HCT116 (cell line): ENCODE results near the gene MRPS27. TPM values are rescaled to one million over a fixed set of nuclear protein-coding genes. Genes with fewer than 3 reads are reported as not detected.

Experiments
- ATAC-seq: fragments of 200-7000 bp; cut with Tn5 transposase; 2 replicates; pipeline ENCODE4 v1.9.1; 2020; ENCODE audit warnings: mild to moderate bottlenecking, moderate library complexity
- BruUV-seq: library from RNA; stranded (reverse); fragments of 400-500 nt; replicated peaks from 2 replicates; lab custom pipeline; 2021; lab: Mats Ljungman, UMichigan
- CTCF ChIA-PET: fragments of 300-600 bp; sonication (Branson Sonifier 250); formaldehyde crosslinking; loops from one replicate; lab custom pipeline; 2021; ENCODE audit warnings: antibody characterized with exemption; lab: Charles Lee
- POLR2A ChIA-PET: fragments of 300-600, 350-600 bp; sonication (Branson Sonifier 250); formaldehyde crosslinking; loops from one replicate; lab custom pipeline; 2021; ENCODE audit warnings: antibody characterized with exemption; lab: Charles Lee
- RAD21 ChIA-PET, 2 experiments: fragments of 300-600 bp; sonication (Branson Sonifier 250); formaldehyde crosslinking; loops; one replicate each; lab custom pipeline; 2023; ENCODE audit warnings: low total read pairs in 2 of 2; ENCODE audit not compliant: uncharacterized antibody in 2 of 2, unreplicated experiment in 2 of 2, low non-redundant PET in 1 of 2; lab: Charles Lee
- DNase-seq: peaks from one replicate; pipeline ENCODE4 v3.0.0-alpha.2; 2010; ENCODE audit warnings: low read depth, low spot score
- H2AFZ ChIP-seq: fragments of 200-600 bp; shearing (Covaris generic), sonication (generic); 2 replicates; pipeline ENCODE4 v1.6.1; 2017; ENCODE audit warnings: low read depth, mixed run types, mixed read lengths, antibody characterized with exemption, low read length; ENCODE audit not compliant: poor library complexity, severe bottlenecking
- H3K27ac ChIP-seq: 2 replicates; pipeline ENCODE4 v1.5.1; 2012; ENCODE audit warnings: low read depth, low read length
- H3K27me3 ChIP-seq: fragments of 200-600 bp; sonication (generic); 2 replicates; pipeline ENCODE4 v1.6.1; 2016; ENCODE audit warnings: mixed run types, low read length, mixed read lengths; ENCODE audit not compliant: insufficient read depth
- H3K36me3 ChIP-seq, 2 experiments: fragments of 200-500 bp in 1 of 2; fragments of 200-600 bp in 1 of 2; sonication (Bioruptor generic) in 1 of 2; sonication (generic) in 1 of 2; 2 replicates each; pipeline versions ENCODE4 v1.5.1 to v1.6.1; 2014 to 2016; ENCODE audit warnings: low read length in 2 of 2, inconsistent platforms in 1 of 2, mixed read lengths in 1 of 2, mixed run types in 1 of 2; ENCODE audit not compliant: insufficient read depth in 2 of 2, control insufficient read depth in 1 of 2
- H3K4me1 ChIP-seq, 2 experiments: fragments of 200-600 bp in 1 of 2; sonication (generic) in 1 of 2; 2 replicates each; pipeline versions ENCODE4 v1.5.1 to v1.6.1; 2012 to 2017; ENCODE audit warnings: low read length in 2 of 2, inconsistent platforms in 1 of 2, mild to moderate bottlenecking in 1 of 2, mixed read lengths in 1 of 2, mixed run types in 1 of 2, moderate library complexity in 1 of 2; ENCODE audit not compliant: insufficient read depth in 2 of 2, control insufficient read depth in 1 of 2
- H3K4me2 ChIP-seq: fragments of 200-600 bp; sonication (generic); 2 replicates; pipeline ENCODE4 v1.6.1; 2017; ENCODE audit warnings: mixed run types, low read length, mixed read lengths
- H3K4me3 ChIP-seq, 2 experiments: fragments of 200-600 bp in 1 of 2; sonication (generic) in 1 of 2; replicated peaks in 1 of 2; 2 replicates each; pipeline ENCODE4 v1.5.1; 2011 to 2016; ENCODE audit warnings: low read length in 2 of 2, control low read depth in 1 of 2, low read depth in 1 of 2, mild to moderate bottlenecking in 1 of 2, mixed read lengths in 1 of 2, mixed run types in 1 of 2
- H3K79me2 ChIP-seq: fragments of 200-600 bp; sonication (generic); 2 replicates; pipeline ENCODE4 v1.6.1; 2017; ENCODE audit warnings: mild to moderate bottlenecking, mixed run types, low read length, moderate library complexity, mixed read lengths; ENCODE audit not compliant: insufficient read depth
- H3K9ac ChIP-seq: fragments of 200-600 bp; sonication (generic); 2 replicates; pipeline ENCODE4 v1.6.1; 2016; ENCODE audit warnings: low read length, mixed read lengths
- H3K9me2 ChIP-seq: fragments of 200-600 bp; sonication (generic), shearing (Covaris generic); 2 replicates; pipeline ENCODE4 v1.6.1; 2017; ENCODE audit warnings: mixed run types, mild to moderate bottlenecking, moderate library complexity; ENCODE audit not compliant: insufficient read depth
- H3K9me3 ChIP-seq, 2 experiments: fragments of 200-500 bp in 1 of 2; fragments of 200-600 bp in 1 of 2; sonication (Bioruptor generic) in 1 of 2; sonication (generic) in 1 of 2; 2 replicates each; pipeline ENCODE4 v1.6.1; 2014 to 2017; ENCODE audit warnings: low read length in 2 of 2, mixed read lengths in 2 of 2, inconsistent platforms in 1 of 2, low read depth in 1 of 2, mild to moderate bottlenecking in 1 of 2, mixed run types in 1 of 2, moderate library complexity in 1 of 2; ENCODE audit not compliant: control insufficient read depth in 1 of 2, insufficient read depth in 1 of 2
- H4K20me1 ChIP-seq: fragments of 200-600 bp; sonication (generic), shearing (Covaris generic); 2 replicates; pipeline ENCODE4 v1.6.1; 2017; ENCODE audit warnings: mixed run types, mild to moderate bottlenecking, moderate library complexity; ENCODE audit not compliant: insufficient read depth
- CEBPB ChIP-seq: IDR thresholded peaks from 2 replicates; pipeline ENCODE4 v1.6.1; 2012; ENCODE audit warnings: low read depth
- EGR1 ChIP-seq: IDR thresholded peaks from 2 replicates; pipeline ENCODE4 v1.6.1; 2012; ENCODE audit warnings: low read depth
- ELF1 ChIP-seq: IDR thresholded peaks from 2 replicates; pipeline ENCODE4 v1.6.1; 2012; ENCODE audit warnings: low read depth, borderline replicate concordance
- EZH2 ChIP-seq: fragments of 200-600 bp; sonication (generic); IDR thresholded peaks from 2 replicates; pipeline ENCODE4 v1.6.1; 2017; ENCODE audit warnings: antibody characterized with exemption, mixed run types
- EZH2phosphoT487 ChIP-seq: fragments of 200-600 bp; IDR thresholded peaks from 2 replicates; pipeline ENCODE4 v1.6.1; 2018; ENCODE audit warnings: antibody characterized with exemption, borderline replicate concordance
- FOSL1 ChIP-seq: IDR thresholded peaks from 2 replicates; pipeline ENCODE4 v1.6.1; 2012; ENCODE audit warnings: low read depth
- SP1 ChIP-seq: IDR thresholded peaks from 2 replicates; pipeline ENCODE4 v1.6.1; 2012; ENCODE audit warnings: low read depth
- TCF7L2 ChIP-seq: IDR thresholded peaks from 2 replicates; pipeline ENCODE4 v1.7.0; 2011; ENCODE audit warnings: borderline replicate concordance, inconsistent platforms; ENCODE audit not compliant: insufficient read depth, insufficient read length; ENCODE audit errors: extremely low read depth
- YY1 ChIP-seq: IDR thresholded peaks from 2 replicates; pipeline ENCODE4 v1.6.1; 2011; ENCODE audit warnings: low read length, low read depth, moderate library complexity, mild to moderate bottlenecking; ENCODE audit not compliant: insufficient replicate concordance; ENCODE audit errors: extremely low read depth
- ZFX ChIP-seq: fragments of 450-650 bp; IDR thresholded peaks from 2 replicates; pipeline ENCODE4 v1.6.1; 2017
- ZNF274 ChIP-seq: fragments of 200-500 bp; sonication (Bioruptor generic); IDR thresholded peaks from 2 replicates; pipeline ENCODE4 v1.6.1; 2014; ENCODE audit warnings: mild to moderate bottlenecking, low read depth, low read length, inconsistent platforms
- intact Hi-C: fragments of 100-400 bp; cut with micrococcal nuclease; formaldehyde crosslinking; loops from 2 replicates; pipeline ENCODE4 v1.10.0; 2022
- total RNA-seq: library from RNA; stranded (reverse); gene quantifications from one replicate; pipeline ENCODE4 v1.2.1, GENCODE V29; 2021; ENCODE audit not compliant: unreplicated experiment
- TF ChIP-seq, protein P1 (sequence below): IDR thresholded peaks from 2 replicates; pipeline ENCODE4 v1.6.1; 2012
- TF ChIP-seq, protein P2 (sequence below): IDR thresholded peaks from 2 replicates; pipeline ENCODE4 v1.6.1; 2011; ENCODE audit warnings: mild to moderate bottlenecking, low read length, moderate library complexity; ENCODE audit not compliant: insufficient replicate concordance; ENCODE audit errors: extremely low read depth
- TF ChIP-seq, protein P3 (sequence below), 3 experiments: fragments of 200-600 bp in 1 of 3; sonication (generic) in 1 of 3; IDR thresholded peaks in 2 of 3; conservative IDR thresholded peaks in 1 of 3; 2 replicates each; pipeline ENCODE4 v1.5.1; 2012 to 2017; ENCODE audit warnings: low read depth in 2 of 3, low read length in 2 of 3, antibody characterized with exemption in 1 of 3, borderline replicate concordance in 1 of 3, control low read depth in 1 of 3, mild to moderate bottlenecking in 1 of 3, mixed read lengths in 1 of 3, mixed run types in 1 of 3, moderate library complexity in 1 of 3; ENCODE audit not compliant: insufficient read depth in 1 of 3
- TF ChIP-seq, protein P4 (sequence below): IDR thresholded peaks from 2 replicates; pipeline ENCODE4 v1.6.1; 2012; ENCODE audit warnings: low read depth

The MRPS27 gene
- total RNA-seq, 1 experiment from 2014 or later, result 113 TPM

DNA sequence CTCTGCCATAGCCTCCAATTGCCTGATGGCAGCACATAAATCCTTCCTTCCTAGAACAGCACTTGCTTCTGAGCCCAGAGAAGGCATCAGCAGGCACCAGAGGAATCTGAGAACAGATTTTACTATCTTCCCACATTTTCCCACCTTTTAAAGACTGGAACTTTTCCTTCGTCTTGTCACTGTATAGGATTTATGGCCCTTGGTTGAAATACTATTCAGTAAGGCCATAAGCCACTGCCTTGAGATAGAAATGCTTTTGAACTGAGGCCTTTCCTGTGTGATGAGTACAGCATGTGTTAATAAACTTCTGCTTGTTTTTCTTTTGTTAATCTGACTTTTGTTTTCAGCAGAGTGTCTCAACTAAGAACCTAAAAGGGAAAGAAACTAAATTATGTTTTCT is 84.3 kb downstream of the MRPS27 start:
- H3K9me3 ChIP-seq, result no peaks in the 10 kb centered on the region
- DNase-seq (no peak), ATAC-seq (no peak)
- peaks cover 27% of the 10 kb centered on the region; the same call in 1 of the 2 replicates for H3K79me2 ChIP-seq
- BruUV-seq, result no TSS peak
- no peaks in the 10 kb centered on the region for H3K9me2 ChIP-seq
- ChIA-PET CTCF (no interaction called here), RAD21 (no interaction called here), POLR2A (no interaction called here)
- peak overlapping the region; percentile 72; the same call in 1 of the 2 replicates for H3K27ac ChIP-seq
- no peaks in the 10 kb centered on the region for H3K27me3 ChIP-seq
- peaks cover 3% of the 10 kb centered on the region; the same call in 1 of the 2 replicates for H4K20me1 ChIP-seq
- H3K4me3 ChIP-seq, result no peak overlapping the region
- H3K4me2 ChIP-seq, result peak overlapping the region; percentile 57
- peaks cover 0 to 22% of the 10 kb centered on the region in 2 experiments; a peak in 2 of 4 replicates for H3K36me3 ChIP-seq
- intact Hi-C loops, result no loop called here
- peaks cover 38 to 40% of the 10 kb centered on the region in 2 experiments for H3K4me1 ChIP-seq
- H2AFZ ChIP-seq, result no peak overlapping the region
- no peak for TF ChIP-seq ELF1
- TF ChIP-seq, protein P1, sequence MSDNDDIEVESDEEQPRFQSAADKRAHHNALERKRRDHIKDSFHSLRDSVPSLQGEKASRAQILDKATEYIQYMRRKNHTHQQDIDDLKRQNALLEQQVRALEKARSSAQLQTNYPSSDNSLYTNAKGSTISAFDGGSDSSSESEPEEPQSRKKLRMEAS, result no peak
- no peak for TF ChIP-seq FOSL1
- no peak for TF ChIP-seq EGR1
- no peak for TF ChIP-seq ZFX
- no peak for TF ChIP-seq TCF7L2
- TF ChIP-seq, protein P2, sequence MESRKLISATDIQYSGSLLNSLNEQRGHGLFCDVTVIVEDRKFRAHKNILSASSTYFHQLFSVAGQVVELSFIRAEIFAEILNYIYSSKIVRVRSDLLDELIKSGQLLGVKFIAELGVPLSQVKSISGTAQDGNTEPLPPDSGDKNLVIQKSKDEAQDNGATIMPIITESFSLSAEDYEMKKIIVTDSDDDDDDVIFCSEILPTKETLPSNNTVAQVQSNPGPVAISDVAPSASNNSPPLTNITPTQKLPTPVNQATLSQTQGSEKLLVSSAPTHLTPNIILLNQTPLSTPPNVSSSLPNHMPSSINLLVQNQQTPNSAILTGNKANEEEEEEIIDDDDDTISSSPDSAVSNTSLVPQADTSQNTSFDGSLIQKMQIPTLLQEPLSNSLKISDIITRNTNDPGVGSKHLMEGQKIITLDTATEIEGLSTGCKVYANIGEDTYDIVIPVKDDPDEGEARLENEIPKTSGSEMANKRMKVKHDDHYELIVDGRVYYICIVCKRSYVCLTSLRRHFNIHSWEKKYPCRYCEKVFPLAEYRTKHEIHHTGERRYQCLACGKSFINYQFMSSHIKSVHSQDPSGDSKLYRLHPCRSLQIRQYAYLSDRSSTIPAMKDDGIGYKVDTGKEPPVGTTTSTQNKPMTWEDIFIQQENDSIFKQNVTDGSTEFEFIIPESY, result no peak
- no peak for TF ChIP-seq EZH2
- no peak for TF ChIP-seq CEBPB
- TF ChIP-seq ZNF274, result no peak
- no peak for TF ChIP-seq YY1
- TF ChIP-seq, protein P3, sequence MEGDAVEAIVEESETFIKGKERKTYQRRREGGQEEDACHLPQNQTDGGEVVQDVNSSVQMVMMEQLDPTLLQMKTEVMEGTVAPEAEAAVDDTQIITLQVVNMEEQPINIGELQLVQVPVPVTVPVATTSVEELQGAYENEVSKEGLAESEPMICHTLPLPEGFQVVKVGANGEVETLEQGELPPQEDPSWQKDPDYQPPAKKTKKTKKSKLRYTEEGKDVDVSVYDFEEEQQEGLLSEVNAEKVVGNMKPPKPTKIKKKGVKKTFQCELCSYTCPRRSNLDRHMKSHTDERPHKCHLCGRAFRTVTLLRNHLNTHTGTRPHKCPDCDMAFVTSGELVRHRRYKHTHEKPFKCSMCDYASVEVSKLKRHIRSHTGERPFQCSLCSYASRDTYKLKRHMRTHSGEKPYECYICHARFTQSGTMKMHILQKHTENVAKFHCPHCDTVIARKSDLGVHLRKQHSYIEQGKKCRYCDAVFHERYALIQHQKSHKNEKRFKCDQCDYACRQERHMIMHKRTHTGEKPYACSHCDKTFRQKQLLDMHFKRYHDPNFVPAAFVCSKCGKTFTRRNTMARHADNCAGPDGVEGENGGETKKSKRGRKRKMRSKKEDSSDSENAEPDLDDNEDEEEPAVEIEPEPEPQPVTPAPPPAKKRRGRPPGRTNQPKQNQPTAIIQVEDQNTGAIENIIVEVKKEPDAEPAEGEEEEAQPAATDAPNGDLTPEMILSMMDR (IDR thresholded peaks at IDR 0.05 in 2 of 3, conservative IDR thresholded peaks at IDR 0.05 in 1 of 3; ENCODE audit: borderline replicate concordance in 1 of 3, insufficient read depth in 1 of 3, low read depth in 2 of 3, low read length in 2 of 3), result no peak
- TF ChIP-seq, protein P4, sequence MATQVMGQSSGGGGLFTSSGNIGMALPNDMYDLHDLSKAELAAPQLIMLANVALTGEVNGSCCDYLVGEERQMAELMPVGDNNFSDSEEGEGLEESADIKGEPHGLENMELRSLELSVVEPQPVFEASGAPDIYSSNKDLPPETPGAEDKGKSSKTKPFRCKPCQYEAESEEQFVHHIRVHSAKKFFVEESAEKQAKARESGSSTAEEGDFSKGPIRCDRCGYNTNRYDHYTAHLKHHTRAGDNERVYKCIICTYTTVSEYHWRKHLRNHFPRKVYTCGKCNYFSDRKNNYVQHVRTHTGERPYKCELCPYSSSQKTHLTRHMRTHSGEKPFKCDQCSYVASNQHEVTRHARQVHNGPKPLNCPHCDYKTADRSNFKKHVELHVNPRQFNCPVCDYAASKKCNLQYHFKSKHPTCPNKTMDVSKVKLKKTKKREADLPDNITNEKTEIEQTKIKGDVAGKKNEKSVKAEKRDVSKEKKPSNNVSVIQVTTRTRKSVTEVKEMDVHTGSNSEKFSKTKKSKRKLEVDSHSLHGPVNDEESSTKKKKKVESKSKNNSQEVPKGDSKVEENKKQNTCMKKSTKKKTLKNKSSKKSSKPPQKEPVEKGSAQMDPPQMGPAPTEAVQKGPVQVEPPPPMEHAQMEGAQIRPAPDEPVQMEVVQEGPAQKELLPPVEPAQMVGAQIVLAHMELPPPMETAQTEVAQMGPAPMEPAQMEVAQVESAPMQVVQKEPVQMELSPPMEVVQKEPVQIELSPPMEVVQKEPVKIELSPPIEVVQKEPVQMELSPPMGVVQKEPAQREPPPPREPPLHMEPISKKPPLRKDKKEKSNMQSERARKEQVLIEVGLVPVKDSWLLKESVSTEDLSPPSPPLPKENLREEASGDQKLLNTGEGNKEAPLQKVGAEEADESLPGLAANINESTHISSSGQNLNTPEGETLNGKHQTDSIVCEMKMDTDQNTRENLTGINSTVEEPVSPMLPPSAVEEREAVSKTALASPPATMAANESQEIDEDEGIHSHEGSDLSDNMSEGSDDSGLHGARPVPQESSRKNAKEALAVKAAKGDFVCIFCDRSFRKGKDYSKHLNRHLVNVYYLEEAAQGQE, result no peak
- TF ChIP-seq SP1, result no peak
- TF ChIP-seq EZH2phosphoT487, result no peak
- TF ChIP-seq, all 23 proteins: peak for 0
- H3K9ac ChIP-seq, result 0 out of 2 replicates have a peak overlapping the region, but pooled peaks have one; percentile 1
